Measurements from ENCODE around the gene TOR2A. TPM values are rescaled to one million over a fixed set of nuclear protein-coding genes. Genes with fewer than 3 reads are reported as not detected.

The TOR2A gene
- total and polyA plus RNA-seq, 9 of the 15 experiments (the other 6 are each of a cell fraction or from before 2014, with no cell fraction given) = 0.80 to 25.9 (median 11.1) TPM

DNA sequence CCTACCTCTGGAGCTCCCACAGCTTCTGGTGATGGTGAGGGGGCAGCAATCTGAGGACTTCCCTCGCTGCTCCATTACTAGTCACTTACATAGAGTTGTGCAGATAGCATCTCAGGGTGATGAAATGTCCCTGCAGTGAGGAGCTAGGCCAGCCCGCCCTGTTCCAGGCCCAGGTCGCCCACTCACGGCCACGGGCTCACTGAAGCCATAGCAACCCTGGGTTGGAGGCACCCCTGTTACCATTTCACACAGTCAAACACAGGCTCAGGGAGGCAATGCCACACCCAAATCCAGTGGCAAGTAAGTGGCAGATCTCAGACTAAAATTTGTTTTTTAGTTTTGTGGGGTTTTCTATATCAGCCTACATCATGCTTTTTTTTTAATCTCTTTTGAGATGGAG lies 23.7 kb upstream of the TOR2A start (continued):
- no peak for TF ChIP-seq AFF1 (IDR thresholded peaks at IDR 0.05; ENCODE audit: low read depth in 1 of 2, partially characterized antibody in 2 of 2)
- no peak for TF ChIP-seq ZSCAN32 (CRISPR knock-in tag; IDR thresholded peaks at IDR 0.05)
- no peak for TF ChIP-seq NCOA2 (IDR thresholded peaks at IDR 0.05; ENCODE audit: partially characterized antibody in 2 of 2)
- TF ChIP-seq ZNF766 (CRISPR knock-in tag; conservative IDR thresholded peaks at IDR 0.05) = no peak
- no peak for TF ChIP-seq BHLHE40 (IDR thresholded peaks at IDR 0.05; ENCODE audit: low read length)
- no peak for TF ChIP-seq POLR2AphosphoS2 (IDR thresholded peaks at IDR 0.05; ENCODE audit: low read length)
- TF ChIP-seq ZNF140 (CRISPR knock-in tag; IDR thresholded peaks at IDR 0.05) = no peak
- no peak for TF ChIP-seq HDAC1 (IDR thresholded peaks at IDR 0.05)
- TF ChIP-seq SOX6 (IDR thresholded peaks at IDR 0.05) = no peak
- TF ChIP-seq REST (IDR thresholded peaks at IDR 0.05; ENCODE audit: borderline replicate concordance) = peak; percentile 35; the same call in 1 of the 2 replicates
- no peak for TF ChIP-seq REST (CRISPR knock-in tag; IDR thresholded peaks at IDR 0.05; ENCODE audit: low read depth)
- TF ChIP-seq SMARCA4 (IDR thresholded peaks at IDR 0.05) = peak; percentile 50; the same call in 1 of the 2 replicates
- TF ChIP-seq RHOXF2B (CRISPR knock-in tag; conservative IDR thresholded peaks at IDR 0.05) = no peak
- TF ChIP-seq, protein P1, sequence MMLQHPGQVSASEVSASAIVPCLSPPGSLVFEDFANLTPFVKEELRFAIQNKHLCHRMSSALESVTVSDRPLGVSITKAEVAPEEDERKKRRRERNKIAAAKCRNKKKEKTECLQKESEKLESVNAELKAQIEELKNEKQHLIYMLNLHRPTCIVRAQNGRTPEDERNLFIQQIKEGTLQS (IDR thresholded peaks at IDR 0.05) = peak; percentile 94
- TF ChIP-seq, protein P1 (CRISPR knock-in tag; conservative IDR thresholded peaks at IDR 0.05) = no peak
- TF ChIP-seq TGIF2 (CRISPR knock-in tag; IDR thresholded peaks at IDR 0.05) = no peak
